Measurements from ENCODE around the gene ATF6. TPM values are rescaled to one million over a fixed set of nuclear protein-coding genes. Genes with fewer than 3 reads are reported as not detected.

The ATF6 gene
- total and polyA plus RNA-seq, 9 of the 15 experiments (the other 6 are each of a cell fraction or from before 2014, with no cell fraction given), result 11.7 to 32.4 (median 20.4) TPM

DNA sequence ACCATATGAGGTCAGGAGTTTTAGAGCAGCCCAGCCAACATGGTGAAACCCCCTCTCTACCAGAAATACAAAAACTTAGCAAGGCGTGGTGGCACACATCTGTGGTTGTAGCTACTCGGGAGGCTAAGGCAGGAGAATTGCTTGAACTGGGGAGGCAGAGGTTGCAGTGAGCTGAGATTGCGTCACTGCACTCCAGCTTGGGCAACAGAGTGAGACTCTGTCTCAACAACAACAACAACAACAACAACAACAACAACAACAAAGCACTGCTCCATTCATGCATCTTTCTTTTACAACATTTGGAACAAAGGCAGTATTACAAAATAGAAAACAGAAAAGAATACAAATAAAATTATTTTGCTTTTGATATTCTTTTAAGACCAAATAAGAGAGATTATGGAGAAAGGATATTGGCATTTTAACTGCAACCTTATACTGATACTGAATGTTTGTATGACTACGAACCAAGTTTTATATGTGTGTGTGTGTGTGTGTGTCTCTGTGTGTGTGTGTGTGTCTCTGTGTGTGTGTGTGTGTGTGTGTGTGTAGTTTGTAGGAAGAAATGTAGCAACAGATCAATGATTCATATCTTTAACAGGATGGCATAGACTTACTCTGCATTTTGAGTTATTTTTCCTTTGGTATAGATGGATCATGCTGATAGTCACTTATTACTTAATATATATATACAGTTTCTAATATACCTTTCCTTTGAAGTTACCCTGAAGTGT, 24.6 kb downstream of the ATF6 start (continued):
- no peak for TF ChIP-seq MCM7 (IDR thresholded peaks at IDR 0.05)
- TF ChIP-seq TEAD1 (CRISPR knock-in tag; IDR thresholded peaks at IDR 0.05), result no peak

DNA sequence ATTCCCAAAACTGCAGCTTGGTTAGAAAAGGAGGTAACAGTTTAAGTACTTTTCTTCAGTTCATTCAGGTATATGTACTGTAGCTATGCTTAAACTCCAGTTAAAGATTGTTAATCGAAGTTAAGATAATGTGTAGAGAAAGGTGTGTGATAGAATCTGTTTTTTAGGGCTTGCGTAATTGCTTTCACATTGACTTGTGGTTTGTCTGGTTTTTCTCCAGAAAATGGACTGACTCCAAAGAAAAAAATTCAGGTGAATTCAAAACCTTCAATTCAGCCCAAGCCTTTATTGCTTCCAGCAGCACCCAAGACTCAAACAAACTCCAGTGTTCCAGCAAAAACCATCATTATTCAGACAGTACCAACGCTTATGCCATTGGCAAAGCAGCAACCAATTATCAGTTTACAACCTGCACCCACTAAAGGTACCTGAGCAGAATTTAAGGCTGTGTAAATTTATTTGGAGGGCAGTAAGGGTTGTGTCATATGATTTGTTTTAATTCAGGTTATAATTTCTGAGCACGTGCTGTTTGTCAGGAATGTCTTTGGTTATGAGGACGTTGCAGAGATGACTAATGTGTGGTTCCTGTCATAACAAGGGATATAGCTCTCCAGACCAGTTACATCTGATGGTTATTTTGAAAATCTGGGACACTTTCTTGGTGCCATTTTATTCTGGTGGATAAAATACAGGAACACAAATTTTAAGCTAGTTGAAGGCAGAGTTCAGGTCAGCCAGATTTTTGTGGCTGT, 26.0 kb downstream of the ATF6 start:
- Histone ChIP-seq H3K36me3 (ENCODE audit: control insufficient read depth, insufficient read depth, low read length) (peaks cover 76% of the 10 kb centered on the region), H3K4me1 (replicated peaks in 1 of 2; ENCODE audit: control insufficient read depth in 2 of 2, insufficient read depth in 2 of 2, low read length in 2 of 2) (no peaks in the 10 kb centered on the region; a peak in 1 of 5 replicates), H3K4me2 (ENCODE audit: insufficient read depth, low read length) (no peak overlapping the region), H4K20me1 (replicated peaks; ENCODE audit: control insufficient read depth, insufficient read depth, low read length) (no peaks in the 10 kb centered on the region), H3K9me3 (replicated peaks; ENCODE audit: control insufficient read depth, insufficient read depth, low read depth, low read length) (no peaks in the 10 kb centered on the region), H2AFZ (ENCODE audit: low read depth, low read length) (no peak overlapping the region), H3K9ac (ENCODE audit: insufficient read depth in 1 of 2, low read depth in 2 of 2, low read length in 2 of 2) (no peak overlapping the region), H3K9me1 (ENCODE audit: control insufficient read depth, insufficient read depth, low read length) (no peaks in the 10 kb centered on the region), H3K27me3 (ENCODE audit: control insufficient read depth in 2 of 2, insufficient read depth in 2 of 2, low read length in 2 of 2) (no peaks in the 10 kb centered on the region), H3K27ac (ENCODE audit: extremely low read depth, low read depth, low read length) (no peak overlapping the region), H3K4me3 (no peak overlapping the region), H3K79me2 (ENCODE audit: control insufficient read depth, insufficient read depth, low read length) (no peaks in the 10 kb centered on the region)
- intact Hi-C loops (cut with micrococcal nuclease), result loop anchor here (1.0 to 5.0 kb wide), 3 partner anchors 115 to 485 kb away; no protein-coding TSS in a partner anchor
- ChIA-PET POLR2A (interaction anchor here (0.6 to 1.8 kb wide), 10 partner anchors 9 to 615 kb away, joined by 3 to 7 read pairs (median 4); partner anchors contain the start of gene ATF6), CTCF (ENCODE audit: low intra/inter-chr PET ratio) (interaction anchor here (0.6 to 1.9 kb wide), 2 partner anchors 108 to 244 kb away, joined by 3 to 14 read pairs; no protein-coding TSS in a partner anchor)
- in situ Hi-C loops (cut with MboI), result loop anchor here (10.0 kb wide), 1 partner anchor 243 kb away; no protein-coding TSS in a partner anchor
- BruUV-seq (replicated peaks), result no TSS peak
- WGBS (ENCODE audit: insufficient coverage, low coverage, missing lambda C conversion rate), result 85% methylated on average over 5 of the region's 5 CpGs
- no peak for FAIRE-seq
- TF ChIP-seq SNRNP70 (optimal IDR thresholded peaks at IDR 0.05; ENCODE audit: low read depth, low read length) (no peak), CEBPB (tag; IDR thresholded peaks at IDR 0.05) (peak; percentile 27; the same call in 1 of the 2 replicates)
- no peak for ATAC-seq
- no peak for DNase-seq (ENCODE audit: extremely low read depth in 1 of 4, low spot score in 3 of 4)
